GM12801 (cell line): ENCODE measurements around the gene SLC39A3.

ENCODE experiments used
- TF ChIP-seq, protein P1 (sequence below): IDR thresholded peaks from one replicate; pipeline ENCODE4 v1.5.1; 2011; ENCODE audit warnings: control low read depth; ENCODE audit not compliant: insufficient read length; ENCODE audit errors: extremely low read depth

The SLC39A3 gene

DNA sequence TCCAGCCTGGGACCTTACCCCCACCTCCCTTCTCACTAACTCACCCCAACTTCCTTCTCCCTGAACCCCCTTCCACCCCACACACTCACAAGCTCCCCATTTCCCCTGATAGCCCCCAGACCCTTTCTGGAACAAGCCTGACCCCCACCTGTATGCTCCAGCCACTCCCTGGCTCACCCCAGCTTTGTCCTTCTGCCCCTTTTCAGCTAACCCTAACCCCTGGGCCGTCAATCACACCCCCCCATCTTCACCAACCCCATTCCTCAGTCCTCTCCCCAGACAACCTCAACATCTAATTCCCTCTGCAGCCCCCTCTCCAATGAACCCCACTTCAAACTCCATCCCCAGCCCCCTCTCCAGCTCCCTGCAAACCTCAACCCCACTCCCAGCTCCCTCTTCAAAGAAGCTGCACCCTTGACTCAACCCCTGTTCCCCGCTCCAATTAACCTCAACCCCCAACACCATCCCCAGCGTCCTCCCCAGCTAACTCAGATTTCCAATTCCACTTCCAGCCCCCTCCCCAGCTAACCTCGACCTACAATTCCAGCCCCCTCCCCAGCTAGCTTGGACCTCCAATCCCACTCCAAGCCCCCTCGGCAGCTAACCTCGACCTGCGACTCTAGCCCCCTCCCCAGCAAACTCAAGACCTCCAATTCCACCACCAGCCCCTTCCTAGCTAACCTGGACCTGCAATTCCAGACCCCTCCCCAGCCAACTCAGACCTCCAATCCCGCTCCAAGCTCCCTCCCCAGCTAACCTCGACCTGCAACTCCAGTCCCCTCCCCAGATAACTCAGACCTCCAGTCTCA lies 38.3 kb downstream of the SLC39A3 start:
- TF ChIP-seq, protein P1, sequence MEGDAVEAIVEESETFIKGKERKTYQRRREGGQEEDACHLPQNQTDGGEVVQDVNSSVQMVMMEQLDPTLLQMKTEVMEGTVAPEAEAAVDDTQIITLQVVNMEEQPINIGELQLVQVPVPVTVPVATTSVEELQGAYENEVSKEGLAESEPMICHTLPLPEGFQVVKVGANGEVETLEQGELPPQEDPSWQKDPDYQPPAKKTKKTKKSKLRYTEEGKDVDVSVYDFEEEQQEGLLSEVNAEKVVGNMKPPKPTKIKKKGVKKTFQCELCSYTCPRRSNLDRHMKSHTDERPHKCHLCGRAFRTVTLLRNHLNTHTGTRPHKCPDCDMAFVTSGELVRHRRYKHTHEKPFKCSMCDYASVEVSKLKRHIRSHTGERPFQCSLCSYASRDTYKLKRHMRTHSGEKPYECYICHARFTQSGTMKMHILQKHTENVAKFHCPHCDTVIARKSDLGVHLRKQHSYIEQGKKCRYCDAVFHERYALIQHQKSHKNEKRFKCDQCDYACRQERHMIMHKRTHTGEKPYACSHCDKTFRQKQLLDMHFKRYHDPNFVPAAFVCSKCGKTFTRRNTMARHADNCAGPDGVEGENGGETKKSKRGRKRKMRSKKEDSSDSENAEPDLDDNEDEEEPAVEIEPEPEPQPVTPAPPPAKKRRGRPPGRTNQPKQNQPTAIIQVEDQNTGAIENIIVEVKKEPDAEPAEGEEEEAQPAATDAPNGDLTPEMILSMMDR, result no peak

DNA sequence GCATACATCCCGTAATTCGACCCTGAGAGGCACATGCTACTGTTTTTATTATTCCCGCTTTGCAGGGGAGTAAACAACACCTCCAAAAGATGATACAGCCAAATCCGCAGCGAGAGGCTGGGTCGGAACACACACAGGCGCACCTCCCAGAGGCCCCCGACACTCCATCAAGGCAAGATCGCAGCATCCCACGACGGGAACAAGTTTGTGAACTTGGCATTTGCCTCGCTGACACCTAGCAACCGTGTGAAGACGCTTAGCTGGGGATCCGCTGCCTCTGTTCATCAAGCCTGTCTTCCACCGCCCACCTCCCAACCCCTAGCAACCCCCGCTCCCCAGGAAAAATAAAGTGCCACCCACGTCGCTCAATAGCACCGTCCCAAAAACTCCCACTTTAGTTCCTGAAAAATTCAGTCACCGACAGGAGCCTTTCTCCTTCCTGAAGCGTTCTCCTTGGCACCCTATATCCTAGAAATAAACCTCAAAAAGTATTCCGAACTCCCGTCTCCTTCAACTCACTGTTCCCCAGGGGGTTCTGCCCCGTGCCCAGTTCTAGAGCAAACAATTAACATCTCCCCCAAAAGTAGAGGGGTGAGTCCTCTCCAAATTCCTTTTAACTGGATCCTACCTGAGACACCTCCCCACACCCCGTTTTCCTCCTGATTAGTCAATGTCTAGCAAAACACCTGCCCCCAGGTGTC lies 39.0 kb downstream of the SLC39A3 start:
- TF ChIP-seq, protein P1, result no peak

DNA sequence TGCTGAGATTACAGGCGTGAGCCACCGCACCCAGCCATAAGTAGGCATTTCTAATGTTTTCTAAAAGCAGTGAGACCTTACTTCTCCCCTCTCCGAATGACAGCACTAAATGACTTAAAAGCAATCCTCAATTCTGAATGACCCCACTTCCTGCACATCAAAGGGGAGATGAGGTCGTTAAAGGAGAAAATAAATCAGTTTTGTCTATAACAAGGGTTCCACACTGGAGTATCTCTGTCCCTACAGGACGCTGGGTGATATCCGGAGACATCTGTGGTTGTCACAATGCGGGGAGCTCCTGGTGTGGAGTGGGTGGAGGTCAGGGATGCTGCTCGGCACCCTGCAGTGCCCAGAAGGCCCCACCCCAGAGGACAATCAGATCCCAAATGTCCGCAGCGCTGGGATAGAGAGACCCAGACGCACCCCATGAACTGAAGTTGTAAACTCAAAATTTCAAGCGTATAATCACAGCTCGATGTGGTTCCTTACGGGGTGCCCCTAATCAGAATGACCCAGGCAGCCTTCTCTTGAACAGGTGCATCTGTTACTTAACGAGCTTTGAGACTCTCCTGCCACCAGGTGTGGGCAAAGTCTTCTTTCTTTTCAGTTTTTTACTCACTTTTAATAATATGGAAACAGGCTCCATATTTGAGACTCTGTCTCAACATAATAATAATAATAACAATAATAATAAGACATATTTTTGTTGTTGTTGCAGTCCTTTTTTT lies 40.2 kb downstream of the SLC39A3 start:
- TF ChIP-seq, protein P1, result no peak

DNA sequence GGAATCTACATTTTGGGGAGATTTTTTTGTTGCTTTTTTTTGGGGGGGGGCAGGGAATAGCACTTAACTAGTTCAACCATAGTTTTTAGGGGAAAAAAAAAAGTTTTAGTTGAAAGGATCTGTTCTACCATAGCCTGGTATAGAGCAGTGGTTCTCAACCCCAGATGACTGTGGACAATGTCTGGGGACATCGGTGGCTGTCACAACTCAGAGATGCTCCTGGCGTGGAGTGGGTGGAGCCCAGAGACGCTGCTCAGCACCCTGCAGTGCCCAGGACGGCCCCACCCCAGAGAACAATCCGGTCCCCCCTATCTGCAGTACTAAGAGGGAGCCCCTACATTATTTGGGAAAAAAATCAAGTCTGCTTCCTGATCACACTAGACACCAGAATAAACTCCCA lies 45.6 kb downstream of the SLC39A3 start:
- TF ChIP-seq, protein P1, result no peak

DNA sequence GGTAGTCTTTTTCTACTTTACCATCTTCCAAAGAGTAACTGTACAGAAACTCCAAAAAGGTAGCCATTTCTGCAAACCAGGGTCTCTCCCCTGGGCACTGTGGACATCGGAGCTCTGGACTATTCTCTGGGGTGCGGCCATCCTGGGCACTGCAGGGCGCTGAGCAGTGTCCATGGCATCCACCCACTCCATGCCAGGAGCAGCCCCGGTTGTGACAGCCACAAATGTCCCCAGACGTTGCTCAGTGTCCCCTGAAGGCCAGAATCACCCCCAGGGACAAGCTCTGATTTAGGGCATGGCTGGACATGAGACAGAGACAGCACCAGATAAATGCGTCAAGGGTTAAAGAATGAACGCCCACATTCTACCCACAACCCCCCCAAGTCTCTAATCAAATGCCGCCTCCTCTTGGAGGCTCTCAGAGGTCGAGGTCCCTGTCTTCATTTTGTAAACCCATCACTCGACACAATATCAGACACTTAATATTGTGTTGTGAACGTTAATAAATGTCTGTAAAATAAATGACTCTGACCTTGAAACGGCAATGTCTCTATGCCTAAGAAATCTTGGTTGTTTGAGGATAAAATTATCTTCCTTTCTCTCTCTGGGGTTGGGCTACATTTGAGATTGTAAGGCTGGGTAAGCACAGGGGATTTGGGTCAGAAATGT lies 46.2 kb downstream of the SLC39A3 start:
- TF ChIP-seq, protein P1, result no peak

DNA sequence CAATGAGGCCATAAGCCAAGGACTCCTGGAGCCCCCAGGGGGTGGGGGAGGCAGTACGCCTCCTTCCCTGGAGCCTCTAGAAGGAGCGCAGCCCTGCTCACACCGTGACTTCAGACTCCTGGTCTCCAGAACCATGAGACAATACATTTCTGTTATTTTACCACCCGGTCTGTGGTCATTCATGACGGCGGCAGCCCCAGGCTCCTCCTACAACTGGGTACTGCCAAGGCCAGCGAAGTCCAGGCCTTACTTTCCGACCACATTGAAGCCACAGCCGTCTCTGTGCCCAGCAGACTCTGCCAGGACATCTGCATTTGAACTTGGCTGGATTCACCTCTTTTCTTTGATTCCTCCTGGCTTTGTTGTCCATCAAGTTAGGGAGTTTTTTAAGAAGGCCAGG lies 47.9 kb downstream of the SLC39A3 start:
- TF ChIP-seq, protein P1, result no peak

DNA sequence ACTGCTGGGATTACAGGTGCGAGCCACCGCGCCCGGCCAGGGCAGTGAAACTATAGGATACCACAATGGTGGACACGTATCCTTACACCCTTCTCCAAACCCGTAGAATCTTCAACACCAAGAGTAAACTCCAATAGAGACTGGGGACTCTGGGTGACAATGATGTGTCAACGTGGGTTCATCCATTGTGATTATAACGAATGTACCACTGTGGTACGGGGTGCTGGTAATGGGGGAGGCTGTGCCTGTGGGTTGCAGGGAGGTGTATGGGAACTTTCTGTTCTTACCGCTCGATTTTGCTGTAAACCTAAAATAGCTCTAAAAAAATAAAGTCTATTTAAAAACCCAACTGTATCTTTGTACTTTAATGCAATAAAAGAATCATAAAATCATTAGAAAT lies 49.0 kb downstream of the SLC39A3 start:
- TF ChIP-seq, protein P1, result no peak
